Measurements from ENCODE around the gene STAT5A. TPM values are rescaled to one million over a fixed set of nuclear protein-coding genes. Genes with fewer than 3 reads are reported as not detected.
A peak's percentile ranks its signal among the peaks of the same experiment; 100 is the strongest.

STAT5A gene
- total and polyA plus RNA-seq, 8 donors = 10.5 to 19.8 (median 14.5) TPM

GRCh38 chr17:42285346-42286050 lies 2.8 kb upstream of the STAT5A start:
- intact Hi-C loops (cut with DNase I) = no loop called here
- Histone ChIP-seq H3K4me3 (no peak overlapping the region), H3K36me3 (no peaks in the 10 kb centered on the region), H3K27ac (no peak overlapping the region), H3K4me1 (peaks cover 0 to 13% (median 0%) of the 10 kb centered on the region in 3 donors), H3K9me3 (no peaks in the 10 kb centered on the region), H3K27me3 (no peaks in the 10 kb centered on the region)
- ATAC-seq (no peak), FAIRE-seq (no peak), DNase-seq (no peak)
- WGBS, 2 donors = 93 to 95% methylated on average over 11 of the region's 11 CpGs
- no peak for TF ChIP-seq CTCF (IDR thresholded peaks at IDR 0.05)

- no peak for ATAC-seq
- H3K9me3 ChIP-seq = no peaks in the 10 kb centered on the region
- WGBS, 2 donors = 84% methylated on average over 5 of the region's 5 CpGs
- DNase-seq = no peak
- intact Hi-C loops (cut with DNase I) = no loop called here
- TF ChIP-seq CTCF (IDR thresholded peaks at IDR 0.05) = no peak
- H3K36me3 ChIP-seq = no peaks in the 10 kb centered on the region
- no peaks in the 10 kb centered on the region for H3K27me3 ChIP-seq
- H3K27ac ChIP-seq = no peak overlapping the region
- no peak for FAIRE-seq
- H3K4me3 ChIP-seq = no peak overlapping the region
- H3K4me1 ChIP-seq = peaks cover 0 to 9% (median 0%) of the 10 kb centered on the region in 3 donors
Observed at GRCh38 chr17:42286411-42287221, 1.7 kb upstream of the STAT5A start.

- H3K9me3 ChIP-seq = no peaks in the 10 kb centered on the region
- intact Hi-C loops (cut with DNase I) = no loop called here
- ATAC-seq = peak in 2 of 4 donors; percentile 31 to 33
- no peaks in the 10 kb centered on the region for H3K36me3 ChIP-seq
- DNase-seq = no peak
- H3K27ac ChIP-seq = peak overlapping the region in 2 of 4 donors; percentile 70 to 71
- WGBS, 2 donors = 71 to 84% methylated on average over 14 of the region's 14 CpGs
- no peak for FAIRE-seq
- H3K27me3 ChIP-seq = no peaks in the 10 kb centered on the region
- peak overlapping the region in 3 of 4 donors; percentile 64 to 76 (median 71) for H3K4me3 ChIP-seq
- peaks cover 0 to 9% (median 0%) of the 10 kb centered on the region in 3 donors for H3K4me1 ChIP-seq
- TF ChIP-seq CTCF (IDR thresholded peaks at IDR 0.05) = no peak
Observed at GRCh38 chr17:42287305-42287976, 857 bp upstream of the STAT5A start.

GRCh38 chr17:42288803-42289610 lies 709 bp downstream of the STAT5A start:
- Histone ChIP-seq H3K27me3 (no peaks in the 10 kb centered on the region), H3K27ac (peak overlapping the region; percentile 42 to 71 (median 62)), H3K36me3 (no peaks in the 10 kb centered on the region), H3K4me1 (peaks cover 0 to 9% (median 0%) of the 10 kb centered on the region in 3 donors), H3K9me3 (no peaks in the 10 kb centered on the region), H3K4me3 (peak overlapping the region; percentile 55 to 76 (median 68))
- peak; percentile 43 to 57 (median 52) for ATAC-seq
- TF ChIP-seq CTCF (IDR thresholded peaks at IDR 0.05) = no peak
- no peak for FAIRE-seq
- 53 to 58% methylated on average over 42 to 44 of the region's 44 CpGs for WGBS, 2 donors
- intact Hi-C loops (cut with DNase I) = no loop called here
- DNase-seq = peak; percentile 50 to 88 (median 68)

Measured in pancreas (tissue), 10 donors.